IPS-18a (cell line): Measurements from ENCODE around the gene POC1A.

ENCODE experiments used
- H3K27ac ChIP-seq: one replicate; pipeline ENCODE4 v1.5.1; 2013; ENCODE audit warnings: low read length
- H3K27me3 ChIP-seq: one replicate; pipeline ENCODE4 v1.6.1; 2013; ENCODE audit warnings: mild to moderate bottlenecking, low read length; ENCODE audit not compliant: control insufficient read depth, insufficient read depth
- H3K36me3 ChIP-seq: one replicate; pipeline ENCODE4 v1.6.1; 2013; ENCODE audit warnings: low read depth, low read length; ENCODE audit not compliant: control insufficient read depth
- H3K4me1 ChIP-seq: one replicate; pipeline ENCODE4 v1.6.1; 2013; ENCODE audit warnings: low read depth, low read length; ENCODE audit not compliant: control insufficient read depth
- H3K4me3 ChIP-seq: one replicate; pipeline ENCODE4 v1.5.1; 2013; ENCODE audit warnings: low read length
- H3K9ac ChIP-seq: one replicate; pipeline ENCODE4 v1.6.1; 2013; ENCODE audit warnings: mild to moderate bottlenecking, low read length, moderate library complexity
- H3K9me3 ChIP-seq: one replicate; pipeline ENCODE4 v1.6.1; 2013; ENCODE audit warnings: low read depth, low read length; ENCODE audit not compliant: control insufficient read depth

The POC1A gene

DNA sequence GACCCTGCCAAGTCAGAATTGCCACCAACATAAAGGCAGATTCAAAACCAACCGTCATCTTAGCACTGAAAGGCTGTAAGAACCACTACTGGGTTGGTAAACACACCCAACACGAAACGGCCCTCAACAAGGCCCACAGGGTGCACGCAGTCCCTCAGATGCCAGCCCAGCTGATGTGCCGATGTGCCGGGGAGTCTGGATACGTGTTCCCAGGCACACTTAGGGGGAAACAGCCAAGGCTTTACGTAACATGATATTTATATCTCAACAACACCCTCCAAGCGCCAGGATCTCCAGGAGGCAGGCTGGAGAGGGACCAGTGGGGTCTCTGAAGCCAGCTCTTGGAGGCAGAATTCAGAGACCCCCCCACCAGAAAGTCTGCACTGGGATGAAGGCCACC is 14.2 kb downstream of the POC1A start:
- no peak overlapping the region for H3K27ac ChIP-seq
- no peaks in the 10 kb centered on the region for H3K4me1 ChIP-seq
- H3K4me3 ChIP-seq, result no peak overlapping the region
- H3K9ac ChIP-seq, result no peak overlapping the region
- H3K9me3 ChIP-seq, result no peaks in the 10 kb centered on the region
- H3K27me3 ChIP-seq, result no peaks in the 10 kb centered on the region
- H3K36me3 ChIP-seq, result peaks cover 47% of the 10 kb centered on the region

DNA sequence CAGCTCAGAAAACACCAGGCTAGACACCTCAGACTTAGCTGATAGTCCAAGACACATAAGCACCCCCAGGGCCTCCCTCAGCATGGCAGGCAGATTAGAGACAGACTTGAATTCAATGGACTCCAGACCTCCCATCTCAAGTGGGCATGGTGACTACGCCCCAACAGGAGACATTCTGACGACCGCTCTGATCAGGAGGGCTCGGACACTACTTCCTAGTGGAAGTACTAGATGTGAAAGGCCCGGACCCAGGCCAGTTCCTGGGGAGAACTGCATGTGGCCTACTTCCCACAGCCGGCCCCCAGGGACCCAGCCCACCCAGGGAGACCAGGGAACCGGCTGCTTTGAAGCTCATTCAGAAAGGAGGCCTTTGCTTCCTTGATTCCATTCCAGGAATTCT is 16.9 kb downstream of the POC1A start:
- H3K27ac ChIP-seq, result no peak overlapping the region
- no peak overlapping the region for H3K9ac ChIP-seq
- peaks cover 40% of the 10 kb centered on the region for H3K36me3 ChIP-seq

DNA sequence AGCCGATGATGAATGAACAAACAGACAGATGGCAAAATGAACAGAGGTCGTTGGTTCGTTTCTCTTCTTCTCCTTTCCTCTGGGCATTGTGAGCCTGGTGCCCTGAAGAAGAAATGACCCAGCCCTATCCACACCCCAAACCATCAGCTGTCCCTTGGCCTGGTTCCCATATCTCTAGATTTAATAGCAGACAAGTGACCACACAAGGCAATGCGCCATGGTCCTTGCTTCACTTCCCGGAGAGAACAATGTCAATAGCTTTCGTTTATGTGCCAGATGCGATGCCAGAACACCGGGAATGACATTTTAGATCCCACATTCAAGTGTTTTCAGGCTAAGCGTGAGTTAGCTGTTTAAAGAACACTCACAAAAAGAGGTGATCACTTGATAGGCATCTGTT is 17.7 kb downstream of the POC1A start:
- Histone ChIP-seq H3K4me3 (no peak overlapping the region), H3K27ac (no peak overlapping the region), H3K4me1 (no peaks in the 10 kb centered on the region), H3K36me3 (peaks cover 34% of the 10 kb centered on the region), H3K9me3 (no peaks in the 10 kb centered on the region), H3K9ac (no peak overlapping the region), H3K27me3 (no peaks in the 10 kb centered on the region)

More for the DNA sequence above, 16.9 kb downstream of the POC1A start:
- no peak overlapping the region for H3K4me3 ChIP-seq
- H3K4me1 ChIP-seq, result no peaks in the 10 kb centered on the region
- no peaks in the 10 kb centered on the region for H3K27me3 ChIP-seq
- no peaks in the 10 kb centered on the region for H3K9me3 ChIP-seq

- H3K36me3 ChIP-seq, result peaks cover 30% of the 10 kb centered on the region
- no peak overlapping the region for H3K9ac ChIP-seq
- H3K27ac ChIP-seq, result no peak overlapping the region
- no peaks in the 10 kb centered on the region for H3K4me1 ChIP-seq
- H3K9me3 ChIP-seq, result no peaks in the 10 kb centered on the region
- no peak overlapping the region for H3K4me3 ChIP-seq
- no peaks in the 10 kb centered on the region for H3K27me3 ChIP-seq
Measured at GRCh38 chr3:52135332-52135731, 18.9 kb downstream of the POC1A start.

DNA sequence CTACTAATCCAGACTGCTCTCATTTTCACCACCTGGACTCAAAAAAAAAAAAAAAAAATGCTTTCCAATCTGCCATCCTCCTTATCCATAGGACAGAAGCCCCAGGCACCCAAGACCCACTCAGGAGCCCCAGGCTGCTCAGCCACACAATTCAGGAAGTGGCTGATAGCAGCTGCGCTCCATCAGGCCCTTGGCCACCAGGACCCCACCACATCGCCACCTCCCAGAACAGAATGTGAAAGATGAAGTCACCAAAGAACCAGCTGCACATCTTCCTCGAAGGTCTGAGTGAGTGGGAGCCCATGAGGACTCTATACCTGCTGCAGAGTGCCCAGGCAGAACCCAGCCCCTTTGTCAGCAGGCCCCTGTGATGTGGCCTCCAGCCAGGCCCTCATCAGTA is 19.5 kb downstream of the POC1A start:
- no peak overlapping the region for H3K9ac ChIP-seq

DNA sequence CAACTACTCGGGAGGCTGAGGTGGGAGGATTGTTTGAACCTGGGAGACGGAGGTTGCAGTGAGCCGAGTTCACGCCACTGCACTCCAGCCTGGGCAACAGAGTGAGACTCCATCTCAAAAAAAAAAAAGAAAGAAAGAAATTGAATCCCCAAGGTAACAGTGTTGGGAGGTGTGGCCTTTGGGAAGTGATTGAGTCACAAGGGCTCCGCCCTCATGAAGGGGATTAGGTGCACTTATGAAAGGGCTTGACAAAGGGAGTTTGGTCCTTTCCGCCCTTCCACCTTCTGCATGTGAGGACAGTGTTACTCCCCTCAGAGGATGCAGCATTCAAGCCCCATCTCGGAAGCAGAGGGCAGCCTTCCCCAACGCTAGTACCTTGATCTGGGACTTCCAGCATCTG is 21.3 kb downstream of the POC1A start:
- no peak overlapping the region for H3K4me3 ChIP-seq
- no peak overlapping the region for H3K27ac ChIP-seq
- no peaks in the 10 kb centered on the region for H3K27me3 ChIP-seq
- H3K9ac ChIP-seq, result no peak overlapping the region
- peaks cover 29% of the 10 kb centered on the region for H3K36me3 ChIP-seq
- H3K4me1 ChIP-seq, result no peaks in the 10 kb centered on the region
- no peaks in the 10 kb centered on the region for H3K9me3 ChIP-seq

More for the DNA sequence above, 19.5 kb downstream of the POC1A start:
- H3K27ac ChIP-seq, result no peak overlapping the region
- H3K36me3 ChIP-seq, result peaks cover 30% of the 10 kb centered on the region
- no peaks in the 10 kb centered on the region for H3K4me1 ChIP-seq
- H3K9me3 ChIP-seq, result no peaks in the 10 kb centered on the region
- no peaks in the 10 kb centered on the region for H3K27me3 ChIP-seq
- H3K4me3 ChIP-seq, result no peak overlapping the region

GRCh38 chr3:52132041-52132440 is 22.2 kb downstream of the POC1A start:
- Histone ChIP-seq H3K27ac (no peak overlapping the region), H3K9ac (no peak overlapping the region), H3K36me3 (peaks cover 21% of the 10 kb centered on the region), H3K4me1 (no peaks in the 10 kb centered on the region), H3K4me3 (no peak overlapping the region), H3K27me3 (no peaks in the 10 kb centered on the region), H3K9me3 (no peaks in the 10 kb centered on the region)

DNA sequence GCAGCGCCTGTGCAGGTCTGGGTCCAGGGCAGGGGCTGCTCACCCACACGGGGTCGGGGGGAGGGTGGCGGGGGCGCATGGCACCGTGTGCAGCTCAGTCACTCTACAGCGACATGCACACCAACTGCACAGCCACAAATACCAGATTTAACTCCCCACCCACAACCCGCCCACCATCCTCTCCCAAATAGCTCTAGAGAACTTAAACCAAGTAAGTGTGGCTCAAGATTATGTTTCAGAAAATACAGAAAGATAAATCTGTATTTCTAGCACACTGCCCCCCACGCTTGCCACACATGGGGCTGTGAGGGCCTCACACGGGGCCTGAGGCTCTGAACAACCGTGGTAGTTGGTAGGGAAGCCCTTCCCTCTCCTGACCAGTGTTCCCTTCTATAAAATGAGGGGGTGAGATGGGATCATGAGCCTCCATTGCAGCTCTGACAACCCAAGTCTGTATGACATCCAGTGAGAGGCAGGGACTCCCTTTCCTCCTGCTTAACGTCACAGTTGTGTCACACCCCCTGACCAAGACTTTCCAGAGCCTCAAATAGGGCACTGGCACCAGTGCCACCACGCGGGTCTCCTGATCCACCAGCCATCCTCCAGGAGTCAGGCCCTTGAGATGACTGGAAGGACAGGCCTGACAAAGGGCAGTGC is 23.1 kb downstream of the POC1A start:
- Histone ChIP-seq H3K4me1 (no peaks in the 10 kb centered on the region), H3K4me3 (no peak overlapping the region), H3K36me3 (peaks cover 15% of the 10 kb centered on the region), H3K9ac (no peak overlapping the region), H3K27ac (no peak overlapping the region), H3K27me3 (no peaks in the 10 kb centered on the region), H3K9me3 (no peaks in the 10 kb centered on the region)

DNA sequence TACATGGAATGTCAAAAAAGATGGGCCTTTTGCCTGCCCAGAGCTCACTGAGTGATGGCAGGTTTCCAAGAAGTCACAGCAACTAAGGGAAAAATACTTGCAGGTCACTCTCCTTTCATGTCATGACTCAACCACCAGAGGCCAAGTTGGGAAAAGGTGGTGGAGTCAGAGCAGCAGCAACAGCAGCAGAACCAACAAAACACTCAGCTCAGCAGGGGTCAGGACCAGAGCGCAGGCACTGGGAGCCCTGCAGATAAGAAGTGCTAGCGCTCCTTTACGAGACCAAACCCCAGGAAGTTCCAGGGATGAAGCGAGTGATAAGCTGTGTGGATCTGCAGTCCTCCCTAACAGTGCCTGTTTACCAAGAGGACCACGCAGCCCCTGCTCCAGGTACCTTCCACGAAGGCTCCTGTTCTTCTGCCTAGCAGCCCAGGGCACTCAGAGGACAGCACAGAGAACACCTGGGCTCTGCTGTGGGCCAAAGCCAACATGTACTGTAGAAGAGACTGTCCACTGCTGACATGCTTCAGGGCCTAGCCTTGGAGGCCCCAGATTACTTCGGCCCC is 26.0 kb downstream of the POC1A start:
- Histone ChIP-seq H3K9ac (no peak overlapping the region), H3K27ac (no peak overlapping the region)

DNA sequence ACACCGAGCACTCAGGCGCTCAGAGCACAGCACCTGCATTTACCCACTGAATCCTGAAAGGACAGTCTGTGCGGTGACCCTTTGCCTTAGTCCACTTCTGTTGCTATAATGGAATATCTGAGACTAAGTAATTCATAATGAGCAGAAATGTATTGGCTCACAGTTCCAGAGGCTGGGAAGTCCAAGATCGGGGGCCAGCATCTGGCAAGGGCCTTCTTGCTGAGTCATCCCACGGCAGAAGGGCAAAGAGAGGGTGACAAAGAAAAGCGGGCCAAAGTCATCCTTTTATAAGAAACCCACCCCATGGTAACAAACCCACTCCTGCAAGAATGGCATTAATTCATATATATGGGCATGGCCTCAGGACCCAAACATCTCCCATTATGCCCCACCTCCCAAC is 27.7 kb downstream of the POC1A start:
- Histone ChIP-seq H3K4me1 (no peaks in the 10 kb centered on the region), H3K9ac (no peak overlapping the region), H3K4me3 (no peak overlapping the region), H3K27me3 (no peaks in the 10 kb centered on the region), H3K27ac (no peak overlapping the region), H3K36me3 (peaks cover 24% of the 10 kb centered on the region), H3K9me3 (no peaks in the 10 kb centered on the region)

More for the DNA sequence above, 26.0 kb downstream of the POC1A start:
- peaks cover 12% of the 10 kb centered on the region for H3K36me3 ChIP-seq
- H3K4me3 ChIP-seq, result no peak overlapping the region
- no peaks in the 10 kb centered on the region for H3K27me3 ChIP-seq
- H3K4me1 ChIP-seq, result no peaks in the 10 kb centered on the region
- no peaks in the 10 kb centered on the region for H3K9me3 ChIP-seq

GRCh38 chr3:52126036-52126435 is 28.2 kb downstream of the POC1A start:
- H3K36me3 ChIP-seq, result peaks cover 24% of the 10 kb centered on the region
- H3K27me3 ChIP-seq, result no peaks in the 10 kb centered on the region
- no peak overlapping the region for H3K27ac ChIP-seq
- H3K4me3 ChIP-seq, result no peak overlapping the region
- H3K4me1 ChIP-seq, result no peaks in the 10 kb centered on the region
- H3K9me3 ChIP-seq, result no peaks in the 10 kb centered on the region
- H3K9ac ChIP-seq, result no peak overlapping the region

GRCh38 chr3:52124766-52125165 is 29.5 kb downstream of the POC1A start:
- H3K27ac ChIP-seq, result no peak overlapping the region
- peaks cover 27% of the 10 kb centered on the region for H3K36me3 ChIP-seq
- no peaks in the 10 kb centered on the region for H3K9me3 ChIP-seq
- no peaks in the 10 kb centered on the region for H3K4me1 ChIP-seq
- no peak overlapping the region for H3K4me3 ChIP-seq
- no peaks in the 10 kb centered on the region for H3K27me3 ChIP-seq
- no peak overlapping the region for H3K9ac ChIP-seq
